ENCODE results near the gene RPS6KA1.
"Not testable (repeated sequence)": the region's sequence is repeated elsewhere in the genome, so short reads cannot be mapped to it uniquely, and the experiment has no call there.

The RPS6KA1 gene

DNA sequence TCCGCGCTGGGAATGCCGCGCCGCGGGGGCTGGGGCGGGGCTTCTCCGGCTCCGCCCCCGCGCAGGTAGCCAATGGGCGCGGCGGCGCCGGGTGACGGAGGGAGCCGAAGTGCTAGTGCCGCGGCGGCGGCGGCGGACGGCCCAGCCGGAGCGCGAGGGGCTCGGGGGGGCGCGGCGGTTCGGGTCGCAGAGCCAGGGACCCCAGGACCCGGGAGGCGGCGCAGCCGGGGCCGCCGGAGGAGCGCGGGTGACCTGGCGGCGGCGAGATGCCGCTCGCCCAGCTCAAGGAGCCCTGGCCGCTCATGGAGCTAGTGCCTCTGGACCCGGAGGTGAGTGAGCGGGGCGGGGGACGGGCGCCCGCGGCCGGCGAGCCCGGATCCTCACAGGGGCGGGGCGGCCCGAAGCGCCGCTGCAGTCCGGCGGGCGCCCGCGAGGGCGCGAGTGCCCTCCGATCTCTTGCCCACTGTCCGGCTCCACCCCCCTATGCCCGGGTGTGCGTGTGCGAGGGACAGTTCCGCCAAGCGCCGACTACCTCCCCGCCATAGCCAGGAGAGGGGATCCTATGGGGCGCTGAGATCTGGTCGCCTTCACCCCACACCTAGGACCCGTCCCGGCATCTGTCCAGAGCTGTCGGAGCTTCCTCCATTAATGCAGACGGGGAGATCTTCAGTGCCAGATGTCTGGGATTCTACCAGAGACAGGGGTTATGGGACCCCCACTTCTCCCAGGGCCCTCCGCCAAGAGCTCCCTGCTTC is at the start of gene RPS6KA1:
RPS6KA1 (plus strand) TSS at position 107 of the 755 bp plus-strand sequence; CDS start at position 267, 160 bp downstream.
- peak in 1 of 2 donors; percentile 39 for DNase-seq (ENCODE audit: extremely low read depth in 1 of 2, low read depth in 1 of 2)

DNA sequence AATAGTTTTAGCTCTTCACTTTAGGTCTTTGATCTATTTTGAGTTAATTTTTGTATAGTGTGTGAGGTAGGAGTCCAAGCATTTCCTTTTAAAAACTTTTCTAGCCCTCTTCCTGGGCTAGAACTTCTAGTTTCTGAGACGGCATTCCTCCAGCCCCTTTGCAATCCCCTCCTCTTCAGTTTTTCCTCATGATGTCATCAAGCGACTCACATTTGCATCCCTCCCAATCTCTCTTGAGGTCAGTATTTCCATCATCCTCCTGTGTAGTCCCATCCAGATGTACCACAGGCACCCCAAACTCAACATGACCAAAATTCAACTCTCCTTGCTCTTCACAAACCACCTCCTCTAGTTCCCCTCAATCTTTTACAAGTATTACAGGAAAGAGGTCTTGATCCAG is 46.6 kb upstream of the RPS6KA1 start:
- no peak for DNase-seq (ENCODE audit: extremely low read depth in 1 of 2, low read depth in 1 of 2)

DNA sequence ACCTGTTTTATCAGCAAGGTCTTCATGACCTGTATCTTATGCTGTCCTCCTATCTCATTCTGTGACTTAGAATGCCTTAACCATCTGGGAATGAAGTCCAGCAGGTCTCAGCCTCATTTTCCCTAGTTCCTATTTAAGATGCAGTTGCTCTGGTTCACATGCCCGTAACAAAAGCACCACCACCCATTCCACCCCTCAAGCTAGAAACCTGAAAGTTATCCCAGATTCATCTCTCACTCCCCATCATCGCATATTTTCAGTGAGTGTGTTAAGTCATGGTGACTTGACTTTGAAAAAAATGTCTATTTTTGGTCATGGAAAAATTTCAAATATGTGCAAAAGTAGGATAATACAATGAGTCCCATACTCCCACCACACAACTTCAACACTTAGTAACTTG is 45.6 kb upstream of the RPS6KA1 start:
- DNase-seq (ENCODE audit: extremely low read depth in 1 of 2, low read depth in 1 of 2), result no peak

DNA sequence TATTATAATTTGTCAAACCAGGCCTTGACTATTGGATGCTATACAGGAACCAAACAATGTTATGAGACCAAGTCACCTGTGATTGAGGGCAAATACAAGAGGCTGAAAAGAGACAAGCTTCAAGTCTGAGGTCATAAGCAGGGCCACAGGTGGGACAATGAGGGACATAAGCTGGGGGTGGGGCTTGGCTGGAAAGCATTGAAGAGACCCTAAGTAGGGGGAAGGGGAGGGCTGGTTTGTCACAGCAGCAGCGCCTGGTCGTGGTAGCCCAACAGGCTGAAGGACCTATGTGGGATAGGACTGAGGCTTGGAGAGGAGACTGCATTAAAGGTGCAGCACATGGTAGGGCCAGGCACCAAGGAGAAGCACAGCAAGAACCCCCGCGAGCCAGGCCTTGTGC is 39.4 kb upstream of the RPS6KA1 start:
- DNase-seq (ENCODE audit: extremely low read depth in 1 of 2, low read depth in 1 of 2), result no peak

DNA sequence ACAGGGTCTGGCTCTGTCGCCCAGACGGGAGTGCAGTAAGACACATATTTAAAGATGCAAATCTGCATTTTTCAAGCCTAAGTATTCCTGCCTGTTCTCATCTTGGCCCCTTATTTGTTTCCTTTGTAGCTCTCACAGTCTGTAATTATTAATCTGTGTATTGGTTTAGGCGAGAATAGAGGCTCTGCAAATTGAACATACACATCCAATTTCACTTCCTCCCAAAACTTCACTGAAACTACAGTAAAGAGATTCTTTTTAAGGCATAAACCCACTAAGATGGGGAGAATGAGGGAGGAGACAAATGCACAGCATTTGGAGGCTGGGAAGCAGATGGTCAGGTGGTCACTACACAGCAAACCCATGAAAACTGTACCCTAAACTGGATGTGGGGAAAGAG is 36.3 kb upstream of the RPS6KA1 start:
- DNase-seq (ENCODE audit: extremely low read depth in 1 of 2, low read depth in 1 of 2), result no peak

DNA sequence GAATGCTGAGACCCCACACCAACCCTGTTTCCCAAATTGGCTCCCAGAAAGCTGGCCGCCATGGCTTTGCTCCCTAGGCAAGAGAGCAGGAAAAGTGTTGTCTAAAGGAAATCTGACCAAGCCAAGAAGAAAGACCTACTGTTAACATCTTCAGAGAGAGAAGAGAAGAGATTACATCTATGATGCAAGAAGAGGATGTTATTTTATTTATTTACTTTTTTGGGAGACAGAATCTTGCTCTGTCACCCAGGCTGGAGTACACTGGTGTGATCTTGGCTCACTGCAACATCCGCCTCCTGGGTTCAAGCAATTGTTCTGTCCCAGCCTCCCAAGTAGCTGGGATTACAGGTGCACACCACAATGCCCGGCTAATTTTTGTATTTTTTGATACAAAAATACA is 35.6 kb upstream of the RPS6KA1 start:
- DNase-seq (ENCODE audit: extremely low read depth in 1 of 2, low read depth in 1 of 2), result no peak

DNA sequence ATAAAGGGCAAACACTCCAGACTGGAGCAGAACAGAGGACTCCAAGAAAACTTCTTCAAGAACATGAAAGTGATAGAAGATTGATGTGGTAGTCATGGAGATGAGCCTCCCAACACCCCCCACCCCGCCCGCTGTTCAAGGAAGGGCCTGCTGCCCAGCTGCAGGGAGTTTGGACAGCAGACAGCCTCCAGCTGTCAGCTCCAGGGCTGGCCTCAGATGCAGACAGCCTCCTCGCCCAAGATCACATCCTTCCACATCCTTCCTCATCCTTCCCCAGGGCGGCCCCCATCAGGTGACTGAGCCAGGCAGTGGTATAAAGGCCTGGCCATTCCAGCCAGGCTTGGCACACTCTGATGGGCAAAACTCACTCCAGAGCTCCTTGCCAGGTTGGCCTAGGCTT is 32.7 kb upstream of the RPS6KA1 start:
- no peak for DNase-seq (ENCODE audit: extremely low read depth in 1 of 2, low read depth in 1 of 2)

DNA sequence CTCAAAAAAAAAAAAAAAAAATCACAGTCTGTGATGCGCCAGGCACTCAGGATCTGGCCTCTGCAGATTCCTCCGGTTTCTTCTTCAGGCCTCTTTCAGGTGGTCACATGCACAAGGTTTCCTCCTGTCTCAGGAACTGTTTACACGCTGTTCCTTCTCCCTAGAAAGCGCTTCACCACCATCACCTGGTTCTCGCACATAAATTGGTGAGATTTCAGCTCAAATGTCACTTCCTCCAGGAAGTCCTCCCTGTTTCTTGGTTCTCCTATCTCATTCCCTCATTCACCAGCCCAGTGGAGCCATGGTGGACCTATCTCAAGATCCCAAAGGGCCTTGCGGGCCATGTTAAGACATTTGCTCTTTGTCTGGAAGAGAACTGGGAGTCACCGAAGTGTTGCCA is 30.7 kb upstream of the RPS6KA1 start:
- DNase-seq (ENCODE audit: extremely low read depth in 1 of 2, low read depth in 1 of 2), result no peak

DNA sequence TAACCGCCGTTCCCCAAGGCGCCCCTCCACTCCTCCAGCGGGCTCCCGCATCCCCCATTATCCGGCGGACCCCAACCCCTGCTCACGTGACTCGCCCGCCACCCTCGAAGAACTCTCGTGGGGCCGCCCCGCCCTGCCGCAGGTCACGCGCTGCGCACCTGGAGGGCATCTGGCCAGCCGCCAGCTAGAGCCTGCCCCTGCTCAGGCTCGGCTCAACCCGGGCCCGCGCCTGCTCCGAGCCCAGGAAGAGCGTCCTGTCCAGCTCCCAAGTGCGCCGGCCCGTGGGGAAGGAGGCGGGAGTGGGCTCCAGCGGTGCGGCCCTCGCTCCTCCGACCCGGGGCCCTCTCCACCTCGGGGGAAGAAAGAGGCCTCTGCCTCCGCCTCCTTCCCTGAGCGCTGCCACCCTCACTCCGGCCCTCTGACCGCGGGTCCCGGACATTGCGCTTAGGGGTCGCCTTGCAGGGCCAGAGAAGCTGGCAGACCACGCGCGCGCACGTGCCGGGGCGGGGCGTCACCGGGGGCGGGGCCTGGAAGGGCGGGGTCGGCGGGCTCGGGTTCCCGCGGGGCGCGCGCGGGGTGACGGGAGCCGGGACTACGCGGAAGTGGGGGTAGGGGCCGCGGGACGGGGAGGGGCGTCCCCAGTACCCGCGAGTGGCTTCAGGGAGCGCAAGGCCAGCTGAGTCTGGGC is 28.9 kb upstream of the RPS6KA1 start:
- peak; percentile 78 to 84 for DNase-seq (ENCODE audit: extremely low read depth in 1 of 2, low read depth in 1 of 2)

DNA sequence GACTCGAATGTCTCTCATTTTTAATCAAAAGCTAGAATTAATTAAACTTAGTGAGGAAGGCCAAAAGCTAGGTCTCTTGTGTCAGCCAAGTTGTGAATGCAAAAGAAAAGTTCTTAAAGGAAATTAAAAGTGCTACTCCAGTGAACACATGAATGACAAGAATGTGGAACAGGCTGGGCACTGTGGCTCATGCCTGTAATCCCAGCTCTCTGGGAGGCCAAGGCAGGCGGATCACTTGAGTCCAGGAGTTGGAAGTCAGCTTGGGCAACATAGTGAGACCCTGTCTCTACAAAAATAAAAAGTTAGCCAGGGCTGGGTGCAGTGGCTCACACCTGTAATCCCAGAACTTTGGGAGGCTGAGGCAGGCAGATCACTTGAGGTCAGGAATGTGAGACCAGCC is 18.9 kb upstream of the RPS6KA1 start:
- not testable (repeated sequence) for DNase-seq (ENCODE audit: extremely low read depth in 1 of 2, low read depth in 1 of 2)

DNA sequence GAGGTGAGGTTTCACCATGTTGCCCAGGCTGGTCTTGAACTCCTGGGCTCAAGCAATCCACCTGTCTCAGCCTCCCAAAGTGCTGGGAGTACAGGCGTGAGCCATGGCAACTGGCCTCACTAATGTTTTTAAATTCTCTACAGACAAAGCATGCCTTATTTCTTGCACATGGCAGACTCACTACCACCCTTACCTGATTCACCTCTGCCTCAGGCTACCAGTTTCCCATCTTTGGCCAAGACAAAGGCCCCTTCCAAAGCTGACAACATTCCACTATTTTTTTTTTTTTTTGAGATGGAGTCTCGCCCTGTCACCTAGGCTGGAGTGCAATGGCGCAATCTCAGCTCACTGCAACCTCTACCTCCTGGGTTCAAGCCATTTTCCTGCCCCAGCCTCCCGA is 13.7 kb upstream of the RPS6KA1 start:
- not testable (repeated sequence) for DNase-seq (ENCODE audit: extremely low read depth in 1 of 2, low read depth in 1 of 2)

DNA sequence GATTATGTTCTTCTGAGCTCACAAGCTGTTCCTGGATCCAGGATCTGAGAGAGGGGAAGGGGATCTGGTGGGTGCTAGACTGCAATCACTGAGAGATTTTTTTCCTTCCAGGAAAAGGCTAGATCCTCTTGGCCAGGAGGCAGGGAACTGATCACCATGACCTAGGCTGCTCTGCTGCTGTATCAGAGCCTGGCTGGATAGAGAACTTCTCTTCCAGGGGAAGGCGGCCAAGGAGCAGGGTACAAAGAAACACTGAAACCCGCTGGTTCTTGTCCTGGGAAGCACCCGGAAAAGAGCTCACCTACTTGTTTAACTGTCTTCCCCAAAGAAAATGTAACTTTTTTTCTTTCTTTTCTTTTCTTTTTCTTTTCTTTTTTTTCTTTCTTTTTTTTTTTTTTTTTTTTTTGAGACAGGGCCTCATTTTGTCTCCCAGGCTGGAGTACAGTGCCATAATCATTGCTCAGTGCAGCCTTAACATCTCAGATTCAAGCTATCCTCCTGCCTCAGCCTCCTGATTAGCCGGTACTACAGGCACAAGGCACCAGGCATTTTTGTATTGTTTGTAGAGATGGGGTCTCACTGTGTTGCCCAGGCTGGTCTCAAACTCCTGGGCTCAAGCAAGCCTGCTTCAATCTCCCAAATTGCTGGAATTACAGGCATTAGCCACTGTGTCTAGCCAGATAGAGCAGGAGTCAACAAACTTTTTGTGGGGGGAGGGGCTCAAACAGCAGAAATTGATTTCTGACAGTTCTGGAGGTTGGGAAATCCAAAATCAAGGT is 12.4 kb upstream of the RPS6KA1 start:
- DNase-seq (ENCODE audit: extremely low read depth in 1 of 2, low read depth in 1 of 2), result no peak

DNA sequence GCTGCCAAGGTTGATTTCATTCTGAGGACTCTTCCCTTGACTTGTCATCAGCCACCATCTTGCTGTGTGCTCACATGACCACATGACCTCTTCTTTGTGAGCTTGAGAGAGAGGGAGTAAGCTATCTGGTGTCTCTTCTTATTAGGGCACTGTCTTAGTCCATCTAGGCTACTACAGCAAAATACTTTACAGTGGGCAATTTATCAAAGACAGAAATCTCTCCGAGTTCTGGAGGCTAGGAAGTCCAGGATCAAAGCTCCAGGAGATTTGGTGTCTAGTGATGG is 11.9 kb upstream of the RPS6KA1 start:
- DNase-seq (ENCODE audit: extremely low read depth in 1 of 2, low read depth in 1 of 2), result no peak

DNA sequence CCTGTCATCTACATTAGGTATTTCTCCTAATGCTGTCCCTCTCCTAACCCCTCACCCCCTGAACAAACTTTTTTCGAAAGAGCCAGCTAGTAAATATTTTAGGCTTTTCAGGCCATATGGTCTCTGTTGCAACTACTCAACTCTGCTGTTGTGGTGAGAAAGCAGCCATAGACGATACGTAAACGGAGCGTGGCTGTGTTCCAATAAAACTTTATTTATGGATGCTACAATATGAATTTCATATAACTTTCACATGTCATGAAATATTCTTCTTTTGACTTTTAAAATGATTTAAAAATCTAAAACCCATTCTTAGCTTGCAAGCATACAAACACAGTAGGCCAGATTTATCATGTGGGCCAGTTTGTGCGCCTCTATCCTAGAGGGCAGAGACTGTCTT is 11.2 kb upstream of the RPS6KA1 start:
- no peak for DNase-seq (ENCODE audit: extremely low read depth in 1 of 2, low read depth in 1 of 2)

DNA sequence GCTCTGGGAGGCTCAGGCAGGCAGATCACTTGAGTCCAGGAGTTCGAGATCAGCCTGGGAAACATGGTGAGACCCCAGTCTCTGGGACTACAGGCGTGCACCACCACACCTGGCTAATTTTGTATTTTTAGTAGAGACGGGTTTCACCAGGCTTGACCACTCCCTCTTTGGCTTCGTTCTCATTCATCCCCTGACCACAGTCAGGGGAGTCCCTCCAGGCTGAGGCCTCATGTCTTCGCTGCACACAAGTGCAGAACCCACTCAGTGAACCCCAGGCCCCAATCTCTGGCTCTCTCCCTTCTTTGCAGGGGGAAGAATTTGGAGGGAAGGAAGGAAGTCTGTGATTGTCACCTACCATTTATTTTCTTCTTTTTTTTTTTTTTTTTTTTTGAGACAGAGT is 9.2 kb upstream of the RPS6KA1 start:
- DNase-seq (ENCODE audit: extremely low read depth in 1 of 2, low read depth in 1 of 2), result no peak

DNA sequence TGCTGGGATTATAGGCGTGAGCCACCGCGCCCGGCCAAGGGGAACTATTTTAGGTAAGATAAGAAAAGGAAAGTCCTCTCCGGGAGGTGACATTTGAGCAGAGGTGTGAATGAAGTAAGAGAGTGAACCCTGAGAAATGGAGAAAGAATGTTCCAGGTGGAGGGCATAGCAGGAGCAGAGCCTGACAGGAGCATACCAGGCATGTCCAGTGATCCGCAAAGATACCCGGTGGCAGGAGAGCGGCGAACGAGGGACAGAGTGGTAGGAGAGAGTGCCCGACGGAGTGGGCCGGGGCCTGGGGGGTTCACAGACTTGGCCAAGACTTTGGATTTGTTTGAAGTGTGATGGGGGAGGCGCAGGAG is 7.9 kb upstream of the RPS6KA1 start:
- no peak for DNase-seq (ENCODE audit: extremely low read depth in 1 of 2, low read depth in 1 of 2)

DNA sequence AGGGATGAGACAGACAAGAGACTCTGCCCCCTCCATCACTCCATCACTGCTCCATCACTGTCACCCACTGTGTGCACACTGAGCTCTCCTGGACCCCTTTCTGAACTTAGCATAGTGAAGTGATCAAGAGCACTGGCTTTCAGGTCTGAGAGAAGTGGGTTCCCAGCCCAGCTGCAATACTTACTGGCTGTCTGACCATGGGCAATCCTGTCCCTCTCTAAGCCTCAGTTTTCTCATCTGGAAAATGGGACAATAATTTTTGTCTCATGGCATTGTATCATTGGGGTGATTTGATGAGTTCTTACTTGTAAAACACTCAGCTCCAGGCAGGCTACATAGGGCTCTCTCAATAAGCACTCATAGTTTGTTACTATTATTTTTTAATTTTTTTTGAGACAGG is 7.5 kb upstream of the RPS6KA1 start:
- DNase-seq (ENCODE audit: extremely low read depth in 1 of 2, low read depth in 1 of 2), result no peak

DNA sequence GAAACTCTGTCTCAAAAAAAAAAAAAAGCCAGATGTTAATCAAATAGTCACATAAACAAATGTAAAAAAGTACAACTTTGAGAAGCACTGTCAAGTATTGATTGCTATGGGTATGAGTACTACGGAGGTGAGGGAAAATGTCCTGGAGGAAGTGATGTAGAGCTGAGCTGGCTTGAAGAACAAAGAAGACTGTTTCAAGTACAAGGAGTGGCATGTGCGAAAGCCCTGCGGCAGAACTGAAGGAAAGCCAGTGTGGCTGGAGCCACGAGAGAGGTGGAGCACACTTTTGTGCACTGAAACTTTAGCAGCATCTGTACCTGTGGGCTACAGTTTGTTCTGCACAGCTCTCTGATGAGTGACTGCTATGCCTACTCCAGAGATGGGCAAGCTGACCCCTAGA is 5.4 kb upstream of the RPS6KA1 start:
- DNase-seq (ENCODE audit: extremely low read depth in 1 of 2, low read depth in 1 of 2), result no peak

DNA sequence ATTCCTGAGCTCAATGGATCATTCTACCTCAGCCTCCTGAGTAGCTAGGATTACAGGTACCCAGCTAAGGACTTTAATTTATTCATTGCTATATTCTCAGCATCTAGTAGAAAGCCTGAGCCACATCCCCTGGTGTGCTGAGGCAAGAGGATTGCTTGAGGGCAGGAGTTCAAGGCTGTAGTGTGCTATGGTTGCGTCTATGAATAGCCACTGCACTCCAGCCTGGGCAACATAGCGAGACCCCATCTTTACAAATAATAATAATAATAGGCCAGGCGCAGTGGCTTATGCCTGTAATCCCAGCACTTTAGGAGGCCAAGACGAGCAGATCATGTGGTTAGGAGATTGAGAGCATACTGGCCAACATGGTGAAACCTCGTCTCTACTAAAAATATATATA is 3.3 kb upstream of the RPS6KA1 start:
- no peak for DNase-seq (ENCODE audit: extremely low read depth in 1 of 2, low read depth in 1 of 2)

DNA sequence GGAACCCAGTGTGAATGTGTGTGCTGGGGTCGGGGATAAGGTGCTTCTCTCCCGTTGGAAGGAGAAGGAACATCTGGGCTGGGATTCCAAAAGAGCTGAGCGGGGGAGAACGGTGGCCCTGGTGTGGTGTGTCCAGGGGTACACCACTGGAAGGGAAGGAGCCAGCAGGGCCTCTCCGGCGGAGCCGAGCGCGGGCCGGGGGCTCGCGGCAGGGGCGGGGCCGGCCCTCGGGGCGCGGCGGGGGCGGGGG is 231 bp upstream of the RPS6KA1 start:
- no peak for DNase-seq (ENCODE audit: extremely low read depth in 1 of 2, low read depth in 1 of 2)

DNA sequence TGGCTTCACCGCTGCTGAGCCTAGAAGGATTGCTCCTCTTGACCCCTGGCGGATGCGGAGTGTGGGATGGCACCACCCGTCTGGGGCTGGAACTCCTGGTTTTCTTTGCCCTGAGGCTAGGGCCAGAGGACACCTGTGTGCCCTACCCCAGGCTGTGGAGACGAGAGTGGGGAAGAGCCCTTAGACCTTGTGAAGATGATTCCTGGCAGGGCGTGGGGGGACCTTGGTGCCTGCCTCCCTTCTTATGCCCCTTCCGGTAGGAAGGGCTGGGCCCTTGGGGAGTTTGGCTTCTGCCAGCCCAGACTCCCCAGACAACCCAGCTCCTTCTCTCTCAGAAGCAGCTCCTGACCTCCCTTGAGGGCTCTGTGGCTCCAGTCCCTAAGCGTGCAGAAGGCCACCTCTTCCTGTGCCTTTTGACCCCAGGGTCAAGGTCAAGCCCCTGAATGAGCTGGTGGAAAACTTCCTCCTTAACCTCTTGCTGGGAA is 891 bp downstream of the RPS6KA1 start:
- no peak for DNase-seq (ENCODE audit: extremely low read depth in 1 of 2, low read depth in 1 of 2)

DNA sequence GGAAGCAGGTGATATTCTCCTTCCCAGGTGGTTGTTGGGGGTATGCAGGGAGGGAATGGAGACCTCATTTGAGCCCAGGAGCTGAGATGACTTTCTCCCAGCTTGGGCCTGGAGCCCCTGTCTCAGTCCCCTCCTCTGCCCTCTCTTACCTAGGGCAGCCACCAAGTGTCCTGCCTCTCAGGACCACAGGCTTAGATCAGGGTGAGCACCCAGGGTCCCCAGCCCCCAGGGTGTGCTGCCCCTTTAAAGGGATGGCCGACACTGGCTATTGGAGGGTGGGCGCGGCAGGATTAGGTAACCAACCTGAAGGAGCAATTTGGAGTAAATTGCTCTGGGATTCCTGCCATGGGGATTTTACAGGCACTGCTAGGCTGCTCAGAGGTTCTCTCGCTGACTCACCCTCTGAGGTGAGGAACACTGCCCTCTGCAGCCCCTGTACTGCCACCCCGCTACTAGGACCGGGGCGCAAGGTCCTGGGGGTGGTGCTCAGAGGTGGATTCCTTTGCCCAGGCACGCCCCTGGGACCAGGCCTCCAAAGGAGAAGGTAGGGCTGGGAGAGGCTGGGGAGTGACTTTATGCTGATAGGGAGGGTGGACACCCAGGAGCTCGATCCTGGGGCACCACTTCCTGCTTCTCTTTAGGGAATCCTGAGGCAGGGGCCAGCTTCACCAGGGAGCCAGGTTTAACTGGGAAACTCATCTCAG is 1.5 kb downstream of the RPS6KA1 start:
- no peak for DNase-seq (ENCODE audit: extremely low read depth in 1 of 2, low read depth in 1 of 2)

Data from stimulated activated CD8-positive, alpha-beta memory T cell treated with anti-CD3 and anti-CD28 coated beads, Interleukin-7, amount 100 ng/mL, for 48 hours (primary cell).